ENCODE measurements around the gene SPTBN1. TPM values are rescaled to one million over a fixed set of nuclear protein-coding genes. Genes with fewer than 3 reads are reported as not detected.

The SPTBN1 gene
- total and polyA plus RNA-seq, 9 of the 15 experiments (the other 6 are each of a cell fraction or from before 2014, with no cell fraction given): 8.9 to 66.8 (median 31.4) TPM

- 0 out of 4 replicates have a peak, but pooled peaks of 1 of the 2 experiments have one; percentile 31 for TF ChIP-seq ETV6 (IDR thresholded peaks at IDR 0.05; ENCODE audit: borderline replicate concordance in 1 of 2, low read depth in 2 of 2, low read length in 1 of 2)
- no peak for TF ChIP-seq ETV6 (CRISPR knock-in tag; IDR thresholded peaks at IDR 0.05; ENCODE audit: borderline replicate concordance)
- TF ChIP-seq BRF1 (IDR thresholded peaks at IDR 0.05; ENCODE audit: borderline replicate concordance, extremely low read depth, insufficient read length): no peak
- TF ChIP-seq SIRT6 (IDR thresholded peaks at IDR 0.05; ENCODE audit: low read depth, low read length): no peak
- TF ChIP-seq TCF15 (CRISPR knock-in tag; IDR thresholded peaks at IDR 0.05): no peak
- TF ChIP-seq EHMT2 (IDR thresholded peaks at IDR 0.05): no peak
- TF ChIP-seq LEF1 (IDR thresholded peaks at IDR 0.05): no peak
- no peak for TF ChIP-seq HNRNPL (IDR thresholded peaks at IDR 0.05; ENCODE audit: low read depth, low read length)
- no peak for TF ChIP-seq SMARCA5 (IDR thresholded peaks at IDR 0.05)
- peak; percentile 73 for TF ChIP-seq ETV1 (tag; conservative IDR thresholded peaks at IDR 0.05; ENCODE audit: low read depth)
- TF ChIP-seq PBX2 (CRISPR knock-in tag; IDR thresholded peaks at IDR 0.05; ENCODE audit: low read depth): no peak
- peak; percentile 37; the same call in 1 of the 2 replicates for TF ChIP-seq PBX2 (tag; conservative IDR thresholded peaks at IDR 0.05; ENCODE audit: low read depth)
- no peak for TF ChIP-seq ZNF644 (tag; IDR thresholded peaks at IDR 0.05; ENCODE audit: low read depth)
- peak; percentile 33 for TF ChIP-seq TCF3 (CRISPR knock-in tag; IDR thresholded peaks at IDR 0.05)
- no peak for TF ChIP-seq ZNF324 (CRISPR knock-in tag; IDR thresholded peaks at IDR 0.05)
- TF ChIP-seq GMEB1 (CRISPR knock-in tag; IDR thresholded peaks at IDR 0.05): no peak
- no peak for TF ChIP-seq ZNF589 (CRISPR knock-in tag; IDR thresholded peaks at IDR 0.05; ENCODE audit: low read depth)
- no peak for TF ChIP-seq SREBF2 (CRISPR knock-in tag; IDR thresholded peaks at IDR 0.05)
- TF ChIP-seq XRCC4 (IDR thresholded peaks at IDR 0.05; ENCODE audit: extremely low read depth, insufficient read depth, insufficient read length): no peak
- no peak for TF ChIP-seq COPS2 (conservative IDR thresholded peaks at IDR 0.05)
- no peak for TF ChIP-seq PURB (CRISPR knock-in tag; IDR thresholded peaks at IDR 0.05; ENCODE audit: low read depth)
- 0 out of 2 replicates have a peak, but pooled peaks have one; percentile 59 for TF ChIP-seq ZEB2 (IDR thresholded peaks at IDR 0.05)
- TF ChIP-seq NELFE (IDR thresholded peaks at IDR 0.05; ENCODE audit: insufficient read depth, insufficient read length): no peak
- TF ChIP-seq BMI1 (IDR thresholded peaks at IDR 0.05; ENCODE audit: low read length): no peak
- TF ChIP-seq ARID1B (IDR thresholded peaks at IDR 0.05): peak; percentile 81
- no peak for TF ChIP-seq TFE3 (CRISPR knock-in tag; IDR thresholded peaks at IDR 0.05)
Observed at GRCh38 chr2:54568876-54569321, 112.8 kb downstream of the SPTBN1 start (continued).

Measured in K562 (cell line).